ENCODE measurements around the gene KIF20A.
A peak's percentile ranks its signal among the peaks of the same experiment; 100 is the strongest.

KIF20A gene

GRCh38 chr5:138178516-138179276, at the start of gene KIF20A, which contains the start of gene BRD8:
KIF20A (plus strand) TSS chr5:138179112; CDS start chr5:138179681, 569 bp downstream.
BRD8 (minus strand) TSS chr5:138178630; CDS start chr5:138178614, 16 bp downstream.
- peak; percentile 96 for DNase-seq (ENCODE audit: low read depth)
- peak within 1 kb of the TSS; percentile 81 for H3K4me3 ChIP-seq (ENCODE audit: low read depth, low read length)
- TF ChIP-seq, protein P1, sequence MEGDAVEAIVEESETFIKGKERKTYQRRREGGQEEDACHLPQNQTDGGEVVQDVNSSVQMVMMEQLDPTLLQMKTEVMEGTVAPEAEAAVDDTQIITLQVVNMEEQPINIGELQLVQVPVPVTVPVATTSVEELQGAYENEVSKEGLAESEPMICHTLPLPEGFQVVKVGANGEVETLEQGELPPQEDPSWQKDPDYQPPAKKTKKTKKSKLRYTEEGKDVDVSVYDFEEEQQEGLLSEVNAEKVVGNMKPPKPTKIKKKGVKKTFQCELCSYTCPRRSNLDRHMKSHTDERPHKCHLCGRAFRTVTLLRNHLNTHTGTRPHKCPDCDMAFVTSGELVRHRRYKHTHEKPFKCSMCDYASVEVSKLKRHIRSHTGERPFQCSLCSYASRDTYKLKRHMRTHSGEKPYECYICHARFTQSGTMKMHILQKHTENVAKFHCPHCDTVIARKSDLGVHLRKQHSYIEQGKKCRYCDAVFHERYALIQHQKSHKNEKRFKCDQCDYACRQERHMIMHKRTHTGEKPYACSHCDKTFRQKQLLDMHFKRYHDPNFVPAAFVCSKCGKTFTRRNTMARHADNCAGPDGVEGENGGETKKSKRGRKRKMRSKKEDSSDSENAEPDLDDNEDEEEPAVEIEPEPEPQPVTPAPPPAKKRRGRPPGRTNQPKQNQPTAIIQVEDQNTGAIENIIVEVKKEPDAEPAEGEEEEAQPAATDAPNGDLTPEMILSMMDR (IDR thresholded peaks at IDR 0.05; ENCODE audit: insufficient read depth, low read depth, low read length, missing control alignments), result no peak

GRCh38 chr5:138129347-138129746, 49.6 kb upstream of the KIF20A start:
- no peak overlapping the region for H3K4me3 ChIP-seq (ENCODE audit: low read depth, low read length)
- TF ChIP-seq, protein P1 (IDR thresholded peaks at IDR 0.05; ENCODE audit: insufficient read depth, low read depth, low read length, missing control alignments), result no peak
- DNase-seq (ENCODE audit: low read depth), result no peak

DNA sequence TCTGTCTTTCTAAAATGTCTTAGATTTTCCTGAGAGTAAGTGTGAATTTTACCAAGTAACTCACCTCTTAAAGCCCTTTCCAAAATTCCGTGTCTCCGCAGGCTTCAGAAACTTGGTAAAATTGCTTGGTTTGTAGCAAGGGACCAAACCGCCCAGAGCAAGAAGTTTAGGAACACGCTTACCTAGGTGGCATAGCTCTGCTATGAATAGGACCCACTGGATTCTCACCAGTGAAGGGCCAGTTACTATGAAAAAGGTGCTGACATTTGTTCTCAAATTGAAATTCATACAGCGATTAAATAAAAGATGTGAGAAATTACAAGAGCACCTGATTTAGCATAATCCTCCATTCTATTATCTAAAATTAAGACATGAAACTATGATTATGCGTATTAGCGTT, 46.4 kb upstream of the KIF20A start:
- DNase-seq (ENCODE audit: low read depth), result no peak
- TF ChIP-seq, protein P1 (IDR thresholded peaks at IDR 0.05; ENCODE audit: insufficient read depth, low read depth, low read length, missing control alignments), result no peak
- H3K4me3 ChIP-seq (ENCODE audit: low read depth, low read length), result no peak overlapping the region

GRCh38 chr5:138138949-138139780, 39.7 kb upstream of the KIF20A start, which contains the start of gene NME5:
NME5 (minus strand) TSS chr5:138139428; CDS start chr5:138138780, 648 bp downstream.
- H3K4me3 ChIP-seq (ENCODE audit: low read depth, low read length), result peak within 1 kb of the TSS; percentile 54

GRCh38 chr5:138139781-138140090, 39.2 kb upstream of the KIF20A start:
- H3K4me3 ChIP-seq (ENCODE audit: low read depth, low read length), result no peak overlapping the region
- DNase-seq (ENCODE audit: low read depth), result no peak
- TF ChIP-seq, protein P1 (IDR thresholded peaks at IDR 0.05; ENCODE audit: insufficient read depth, low read depth, low read length, missing control alignments), result no peak

More at GRCh38 chr5:138138949-138139780, 39.7 kb upstream of the KIF20A start, which contains the start of gene NME5:
- peak; percentile 77 for DNase-seq (ENCODE audit: low read depth)
- TF ChIP-seq, protein P1 (IDR thresholded peaks at IDR 0.05; ENCODE audit: insufficient read depth, low read depth, low read length, missing control alignments), result no peak

- no peak for DNase-seq (ENCODE audit: low read depth)
- TF ChIP-seq, protein P1 (IDR thresholded peaks at IDR 0.05; ENCODE audit: insufficient read depth, low read depth, low read length, missing control alignments), result no peak
- H3K4me3 ChIP-seq (ENCODE audit: low read depth, low read length), result no peak overlapping the region
Measured at GRCh38 chr5:138140268-138140667, 38.6 kb upstream of the KIF20A start.

Data from GM12865 (cell line).